ENCODE data around the gene PROCR. TPM values are rescaled to one million over a fixed set of nuclear protein-coding genes. Genes with fewer than 3 reads are reported as not detected.
"Not testable (repeated sequence)": the region's sequence is repeated elsewhere in the genome, so short reads cannot be mapped to it uniquely, and the experiment has no call there.

PROCR gene
- total RNA-seq, 1 donor from 2014 or later = 50.6 TPM

- no peaks in the 10 kb centered on the region for H3K9me3 ChIP-seq (ENCODE audit: control insufficient read depth in 3 of 3, low read length in 3 of 3)
- H3K9ac ChIP-seq (ENCODE audit: low read depth in 1 of 3, low read length in 3 of 3) = no peak overlapping the region
- no peak overlapping the region for H3K27ac ChIP-seq (ENCODE audit: low read depth, low read length)
- H3K36me3 ChIP-seq (ENCODE audit: control insufficient read depth in 3 of 3, insufficient read depth in 3 of 3, low read length in 3 of 3) = peaks cover 0 to 4% (median 2%) of the 10 kb centered on the region in 3 donors
- H3K4me1 ChIP-seq (ENCODE audit: control insufficient read depth in 3 of 3, insufficient read depth in 3 of 3, low read length in 3 of 3) = peaks cover 9 to 12% (median 12%) of the 10 kb centered on the region in 3 donors
- no peak overlapping the region for H3K4me3 ChIP-seq (ENCODE audit: low read length in 3 of 3)
- H3K27me3 ChIP-seq (ENCODE audit: control insufficient read depth in 3 of 3, insufficient read depth in 3 of 3, low read length in 3 of 3) = peaks cover 0 to 6% (median 0%) of the 10 kb centered on the region in 3 donors
Observed at GRCh38 chr20:35173576-35174192, 1.8 kb downstream of the PROCR start.

GRCh38 chr20:35174458-35175216, 2.8 kb downstream of the PROCR start:
- no peak overlapping the region for H3K27ac ChIP-seq (ENCODE audit: low read depth, low read length)
- H3K9me3 ChIP-seq (ENCODE audit: control insufficient read depth in 3 of 3, low read length in 3 of 3) = no peaks in the 10 kb centered on the region
- H3K4me3 ChIP-seq (ENCODE audit: low read length in 3 of 3) = peak overlapping the region in 1 of 3 donors; percentile 7
- peaks cover 9 to 12% (median 12%) of the 10 kb centered on the region in 3 donors for H3K4me1 ChIP-seq (ENCODE audit: control insufficient read depth in 3 of 3, insufficient read depth in 3 of 3, low read length in 3 of 3)
- H3K9ac ChIP-seq (ENCODE audit: low read depth in 1 of 3, low read length in 3 of 3) = no peak overlapping the region
- peaks cover 0 to 6% (median 0%) of the 10 kb centered on the region in 3 donors for H3K27me3 ChIP-seq (ENCODE audit: control insufficient read depth in 3 of 3, insufficient read depth in 3 of 3, low read length in 3 of 3)
- peaks cover 0 to 4% (median 2%) of the 10 kb centered on the region in 3 donors for H3K36me3 ChIP-seq (ENCODE audit: control insufficient read depth in 3 of 3, insufficient read depth in 3 of 3, low read length in 3 of 3)

GRCh38 chr20:35176132-35176531, 4.3 kb downstream of the PROCR start:
- Histone ChIP-seq H3K4me1 (ENCODE audit: control insufficient read depth in 3 of 3, insufficient read depth in 3 of 3, low read length in 3 of 3) (peaks cover 9 to 12% (median 12%) of the 10 kb centered on the region in 3 donors), H3K9ac (ENCODE audit: low read depth in 1 of 3, low read length in 3 of 3) (no peak overlapping the region), H3K4me3 (ENCODE audit: low read length in 3 of 3) (no peak overlapping the region), H3K27me3 (ENCODE audit: control insufficient read depth in 3 of 3, insufficient read depth in 3 of 3, low read length in 3 of 3) (peaks cover 0 to 6% (median 0%) of the 10 kb centered on the region in 3 donors), H3K9me3 (ENCODE audit: control insufficient read depth in 3 of 3, low read length in 3 of 3) (no peaks in the 10 kb centered on the region), H3K36me3 (ENCODE audit: control insufficient read depth in 3 of 3, insufficient read depth in 3 of 3, low read length in 3 of 3) (peaks cover 0 to 4% (median 2%) of the 10 kb centered on the region in 3 donors), H3K27ac (ENCODE audit: low read depth, low read length) (no peak overlapping the region)

GRCh38 chr20:35179292-35180212, 7.7 kb downstream of the PROCR start:
- H3K9me3 ChIP-seq (ENCODE audit: control insufficient read depth in 3 of 3, low read length in 3 of 3) = no peaks in the 10 kb centered on the region
- peaks cover 0 to 6% (median 2%) of the 10 kb centered on the region in 3 donors for H3K36me3 ChIP-seq (ENCODE audit: control insufficient read depth in 3 of 3, insufficient read depth in 3 of 3, low read length in 3 of 3)
- no peak overlapping the region for H3K9ac ChIP-seq (ENCODE audit: low read depth in 1 of 3, low read length in 3 of 3)
- H3K27ac ChIP-seq (ENCODE audit: low read depth, low read length) = no peak overlapping the region
- H3K27me3 ChIP-seq (ENCODE audit: control insufficient read depth in 3 of 3, insufficient read depth in 3 of 3, low read length in 3 of 3) = peaks cover 0 to 5% (median 0%) of the 10 kb centered on the region in 3 donors
- no peak overlapping the region for H3K4me3 ChIP-seq (ENCODE audit: low read length in 3 of 3)
- peaks cover 0 to 1% (median 0%) of the 10 kb centered on the region in 3 donors for H3K4me1 ChIP-seq (ENCODE audit: control insufficient read depth in 3 of 3, insufficient read depth in 3 of 3, low read length in 3 of 3)

GRCh38 chr20:35180266-35180665, 8.4 kb downstream of the PROCR start:
- H3K9me3 ChIP-seq (ENCODE audit: control insufficient read depth in 3 of 3, low read length in 3 of 3) = no peaks in the 10 kb centered on the region
- H3K36me3 ChIP-seq (ENCODE audit: control insufficient read depth in 3 of 3, insufficient read depth in 3 of 3, low read length in 3 of 3) = peaks cover 0 to 6% (median 2%) of the 10 kb centered on the region in 3 donors
- peaks cover 0 to 4% (median 0%) of the 10 kb centered on the region in 3 donors for H3K27me3 ChIP-seq (ENCODE audit: control insufficient read depth in 3 of 3, insufficient read depth in 3 of 3, low read length in 3 of 3)
- no peak overlapping the region for H3K27ac ChIP-seq (ENCODE audit: low read depth, low read length)
- H3K4me1 ChIP-seq (ENCODE audit: control insufficient read depth in 3 of 3, insufficient read depth in 3 of 3, low read length in 3 of 3) = no peaks in the 10 kb centered on the region
- no peak overlapping the region for H3K9ac ChIP-seq (ENCODE audit: low read depth in 1 of 3, low read length in 3 of 3)
- no peak overlapping the region for H3K4me3 ChIP-seq (ENCODE audit: low read length in 3 of 3)

GRCh38 chr20:35181731-35182130, 9.9 kb downstream of the PROCR start:
- no peaks in the 10 kb centered on the region for H3K4me1 ChIP-seq (ENCODE audit: control insufficient read depth in 3 of 3, insufficient read depth in 3 of 3, low read length in 3 of 3)
- no peaks in the 10 kb centered on the region for H3K27me3 ChIP-seq (ENCODE audit: control insufficient read depth in 3 of 3, insufficient read depth in 3 of 3, low read length in 3 of 3)
- H3K9me3 ChIP-seq (ENCODE audit: control insufficient read depth in 3 of 3, low read length in 3 of 3) = no peaks in the 10 kb centered on the region
- no peak overlapping the region for H3K4me3 ChIP-seq (ENCODE audit: low read length in 3 of 3)
- no peak overlapping the region for H3K9ac ChIP-seq (ENCODE audit: low read depth in 1 of 3, low read length in 3 of 3)
- no peak overlapping the region for H3K27ac ChIP-seq (ENCODE audit: low read depth, low read length)
- H3K36me3 ChIP-seq (ENCODE audit: control insufficient read depth in 3 of 3, insufficient read depth in 3 of 3, low read length in 3 of 3) = peaks cover 0 to 2% (median 2%) of the 10 kb centered on the region in 3 donors

GRCh38 chr20:35186691-35187289, 14.9 kb downstream of the PROCR start:
- not testable (repeated sequence) for H3K9ac ChIP-seq (ENCODE audit: low read depth in 1 of 3, low read length in 3 of 3); H3K36me3 ChIP-seq (ENCODE audit: control insufficient read depth in 3 of 3, insufficient read depth in 3 of 3, low read length in 3 of 3); H3K4me3 ChIP-seq (ENCODE audit: low read length in 3 of 3); H3K4me1 ChIP-seq (ENCODE audit: control insufficient read depth in 3 of 3, insufficient read depth in 3 of 3, low read length in 3 of 3); H3K27me3 ChIP-seq (ENCODE audit: control insufficient read depth in 3 of 3, insufficient read depth in 3 of 3, low read length in 3 of 3); H3K27ac ChIP-seq (ENCODE audit: low read depth, low read length); H3K9me3 ChIP-seq (ENCODE audit: control insufficient read depth in 3 of 3, low read length in 3 of 3)

- H3K36me3 ChIP-seq (ENCODE audit: control insufficient read depth in 3 of 3, insufficient read depth in 3 of 3, low read length in 3 of 3) = no peaks in the 10 kb centered on the region
- H3K4me3 ChIP-seq (ENCODE audit: low read length in 3 of 3) = no peak overlapping the region
- H3K27me3 ChIP-seq (ENCODE audit: control insufficient read depth in 3 of 3, insufficient read depth in 3 of 3, low read length in 3 of 3) = no peaks in the 10 kb centered on the region
- no peaks in the 10 kb centered on the region for H3K4me1 ChIP-seq (ENCODE audit: control insufficient read depth in 3 of 3, insufficient read depth in 3 of 3, low read length in 3 of 3)
- no peaks in the 10 kb centered on the region for H3K9me3 ChIP-seq (ENCODE audit: control insufficient read depth in 3 of 3, low read length in 3 of 3)
- no peak overlapping the region for H3K9ac ChIP-seq (ENCODE audit: low read depth in 1 of 3, low read length in 3 of 3)
- H3K27ac ChIP-seq (ENCODE audit: low read depth, low read length) = no peak overlapping the region
Observed at GRCh38 chr20:35187584-35188190, 15.8 kb downstream of the PROCR start.

GRCh38 chr20:35189223-35189622, 17.4 kb downstream of the PROCR start:
- not testable (repeated sequence) for H3K27me3 ChIP-seq (ENCODE audit: control insufficient read depth in 3 of 3, insufficient read depth in 3 of 3, low read length in 3 of 3); H3K9ac ChIP-seq (ENCODE audit: low read depth in 1 of 3, low read length in 3 of 3); H3K9me3 ChIP-seq (ENCODE audit: control insufficient read depth in 3 of 3, low read length in 3 of 3); H3K36me3 ChIP-seq (ENCODE audit: control insufficient read depth in 3 of 3, insufficient read depth in 3 of 3, low read length in 3 of 3); H3K4me1 ChIP-seq (ENCODE audit: control insufficient read depth in 3 of 3, insufficient read depth in 3 of 3, low read length in 3 of 3); H3K4me3 ChIP-seq (ENCODE audit: low read length in 3 of 3); H3K27ac ChIP-seq (ENCODE audit: low read depth, low read length)
